Endodermal cell (in vitro differentiated cells): ENCODE measurements around the gene UEVLD. TPM values are rescaled to one million over a fixed set of nuclear protein-coding genes. Genes with fewer than 3 reads are reported as not detected.

Experiments
- DNase-seq: peaks from one replicate; pipeline ENCODE4 v3.0.0-alpha.2; 2017
- H3K27ac ChIP-seq: 2 replicates; pipeline ENCODE4 v1.5.1; 2013; ENCODE audit warnings: mild to moderate bottlenecking, low read depth, low read length, moderate library complexity
- H3K27me3 ChIP-seq: 2 replicates; pipeline ENCODE4 v1.6.1; 2013; ENCODE audit warnings: mild to moderate bottlenecking, low read length, moderate library complexity; ENCODE audit not compliant: insufficient read depth, control insufficient read depth, poor library complexity, severe bottlenecking
- H3K36me3 ChIP-seq: 2 replicates; pipeline ENCODE4 v1.7.0; 2013; ENCODE audit warnings: mild to moderate bottlenecking, low read length, moderate library complexity; ENCODE audit not compliant: control insufficient read depth, insufficient read depth
- H3K4me1 ChIP-seq: one replicate; pipeline ENCODE4 v1.7.0; 2013; ENCODE audit warnings: low read length; ENCODE audit not compliant: control insufficient read depth, insufficient read depth
- H3K4me3 ChIP-seq: 2 replicates; pipeline ENCODE4 v1.5.1; 2013; ENCODE audit warnings: mild to moderate bottlenecking, low read length, moderate library complexity
- H3K9ac ChIP-seq: 2 replicates; pipeline ENCODE4 v1.6.1; 2013; ENCODE audit warnings: mild to moderate bottlenecking, low read length, moderate library complexity; ENCODE audit not compliant: poor library complexity, severe bottlenecking; ENCODE audit errors: extremely low read depth
- H3K9me3 ChIP-seq: 2 replicates; pipeline ENCODE4 v1.6.1; 2013; ENCODE audit warnings: mild to moderate bottlenecking, low read length, moderate library complexity; ENCODE audit not compliant: control insufficient read depth
- H3K27ac Mint-ChIP-seq: 2 replicates; pipeline ENCODE4 v1.8.0; 2020; ENCODE audit warnings: mixed read lengths
- H3K27me3 Mint-ChIP-seq: 2 replicates; pipeline ENCODE4 v1.8.0; 2021; ENCODE audit warnings: mild to moderate bottlenecking, mixed read lengths; ENCODE audit not compliant: insufficient read depth
- H3K36me3 Mint-ChIP-seq: 2 replicates; pipeline ENCODE4 v1.8.0; 2020; ENCODE audit warnings: low read depth, mixed read lengths
- H3K4me1 Mint-ChIP-seq: 2 replicates; pipeline ENCODE4 v1.8.0; 2020; ENCODE audit warnings: mixed read lengths
- H3K4me3 Mint-ChIP-seq: 2 replicates; pipeline ENCODE4 v1.8.0; 2020; ENCODE audit warnings: mild to moderate bottlenecking, moderate library complexity, mixed read lengths
- H3K9me3 Mint-ChIP-seq: 2 replicates; pipeline ENCODE4 v1.8.0; 2020; ENCODE audit warnings: mild to moderate bottlenecking, mixed read lengths
- CTCF ChIP-seq: fragments of 200-600 bp; sonication (generic); conservative IDR thresholded peaks from 2 replicates; pipeline ENCODE4 v1.5.0; 2021; ENCODE audit warnings: antibody characterized with exemption, mild to moderate bottlenecking
- WGBS, 2 experiments: methylation state at CpG; one replicate each; pipeline versions ENCODE4 v1.1.5 to v1.1.7; 2013; ENCODE audit warnings: missing lambda C conversion rate in 2 of 2, mixed read lengths in 1 of 2; ENCODE audit not compliant: insufficient coverage in 1 of 2, insufficient read length in 1 of 2; 5-methylcytosine and 5-hydroxymethylcytosine counted together
- total RNA-seq, 2 donors: library from RNA; stranded (reverse); fragmentation: NEBNext Ultra II Directional in 1 of 2; extraction: Animal tissue kit (Norgen Biotek cat#: 25700) in 1 of 2; gene quantifications; 2 replicates in 1 of 2; 3 replicates in 1 of 2; pipeline ENCODE4 v1.2.1, GENCODE V29; 2021

The UEVLD gene
- total RNA-seq, 2 donors from 2014 or later, result 14.4 to 15.0 TPM

- H3K4me3 ChIP-seq, result no peak overlapping the region
- peaks cover 70% of the 10 kb centered on the region for H3K36me3 ChIP-seq
- H3K9ac ChIP-seq, result no peak overlapping the region
- TF ChIP-seq CTCF, result no peak
- no peaks in the 10 kb centered on the region for H3K27me3 ChIP-seq
- H3K4me1 Mint-ChIP-seq, result no peaks in the 10 kb centered on the region
- H3K27ac Mint-ChIP-seq, result no peak overlapping the region
- no peaks in the 10 kb centered on the region for H3K4me1 ChIP-seq
- H3K9me3 Mint-ChIP-seq, result no peaks in the 10 kb centered on the region
- no peak overlapping the region for H3K27ac ChIP-seq
- peaks cover 56% of the 10 kb centered on the region for H3K36me3 Mint-ChIP-seq
- no peaks in the 10 kb centered on the region for H3K27me3 Mint-ChIP-seq
- no peak for DNase-seq
- no peak overlapping the region for H3K4me3 Mint-ChIP-seq
- H3K9me3 ChIP-seq, result no peaks in the 10 kb centered on the region
These were observed 95.6 kb downstream of the UEVLD start for GRCh38 chr11:18492888-18493287.

GRCh38 chr11:18491924-18492323 is 96.6 kb downstream of the UEVLD start:
- Mint-ChIP-seq H3K27ac (no peak overlapping the region), H3K27me3 (no peaks in the 10 kb centered on the region), H3K36me3 (peaks cover 56% of the 10 kb centered on the region), H3K4me3 (no peak overlapping the region), H3K4me1 (no peaks in the 10 kb centered on the region), H3K9me3 (no peaks in the 10 kb centered on the region)
- no peak for TF ChIP-seq CTCF
- H3K9me3 ChIP-seq, result no peaks in the 10 kb centered on the region
- H3K27me3 ChIP-seq, result no peaks in the 10 kb centered on the region
- peaks cover 69% of the 10 kb centered on the region for H3K36me3 ChIP-seq
- H3K4me3 ChIP-seq, result no peak overlapping the region
- H3K4me1 ChIP-seq, result no peaks in the 10 kb centered on the region
- DNase-seq, result no peak
- H3K27ac ChIP-seq, result no peak overlapping the region
- H3K9ac ChIP-seq, result no peak overlapping the region
- 86% methylated on average over 1 of the region's 2 CpGs; no CpG with 5 or more reads in 1 of the 2 experiments for WGBS, 2 experiments

GRCh38 chr11:18490736-18491485 is 97.6 kb downstream of the UEVLD start:
- no peak for DNase-seq
- H3K36me3 Mint-ChIP-seq, result peaks cover 55% of the 10 kb centered on the region
- no peak overlapping the region for H3K9ac ChIP-seq
- H3K4me3 Mint-ChIP-seq, result no peak overlapping the region
- no peaks in the 10 kb centered on the region for H3K4me1 ChIP-seq
- H3K9me3 ChIP-seq, result no peaks in the 10 kb centered on the region
- H3K4me1 Mint-ChIP-seq, result no peaks in the 10 kb centered on the region
- H3K4me3 ChIP-seq, result no peak overlapping the region
- H3K27ac ChIP-seq, result no peak overlapping the region
- WGBS, 2 experiments, result 92 to 98% methylated on average over 7 to 15 of the region's 15 CpGs
- no peaks in the 10 kb centered on the region for H3K27me3 Mint-ChIP-seq
- no peak overlapping the region for H3K27ac Mint-ChIP-seq
- H3K27me3 ChIP-seq, result no peaks in the 10 kb centered on the region
- peaks cover 65% of the 10 kb centered on the region for H3K36me3 ChIP-seq
- H3K9me3 Mint-ChIP-seq, result no peaks in the 10 kb centered on the region
- TF ChIP-seq CTCF, result no peak
